Measurements from ENCODE around the gene MANSC4. TPM values are rescaled to one million over a fixed set of nuclear protein-coding genes. Genes with fewer than 3 reads are reported as not detected.

MANSC4 gene
- total RNA-seq, result not detected in 2 replicates

DNA sequence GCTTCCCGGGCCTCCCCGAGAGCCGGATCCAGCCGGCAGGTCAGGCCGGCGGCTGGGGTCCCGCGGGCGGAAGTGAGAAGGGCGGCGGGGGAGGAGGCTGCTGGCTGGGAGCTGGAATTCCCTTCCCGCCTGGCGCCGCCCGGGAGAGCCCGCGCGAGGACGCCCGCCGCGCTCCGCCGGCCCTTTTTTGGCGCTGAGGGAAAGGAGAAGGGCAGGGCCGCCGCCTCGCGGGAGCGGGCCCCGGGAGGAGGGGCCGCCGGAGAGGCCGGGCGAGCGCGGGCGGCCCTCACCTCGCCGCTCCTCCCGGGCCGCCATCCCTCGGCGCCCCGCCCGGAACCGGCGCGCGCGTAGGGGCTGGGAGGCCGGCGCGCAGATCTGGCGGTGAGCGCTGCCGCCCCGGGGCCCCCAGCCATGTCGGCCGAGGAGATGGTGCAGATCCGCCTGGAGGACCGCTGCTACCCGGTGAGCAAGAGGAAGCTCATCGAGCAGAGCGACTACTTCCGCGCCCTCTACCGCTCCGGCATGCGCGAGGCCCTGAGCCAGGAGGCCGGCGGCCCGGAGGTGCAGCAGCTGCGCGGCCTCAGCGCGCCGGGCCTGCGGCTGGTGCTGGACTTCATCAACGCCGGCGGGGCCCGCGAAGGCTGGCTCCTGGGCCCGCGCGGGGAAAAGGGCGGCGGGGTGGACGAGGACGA is at the start of gene MANSC4, which contains the start of gene KLHL42:
Gene MANSC4 (minus strand): TSS at position 317 of the 692 bp plus-strand sequence. CDS start 8,960 bp downstream, outside the sequence.
Gene KLHL42 (plus strand): TSS at position 314 of the 692 bp plus-strand sequence. CDS start 98 bp downstream, at position 412.

Other genes with a start within 250 kb of the MANSC4 start
- 0.83 and 1.3 TPM in 2 replicates for gene REP15, start 83.8 kb downstream of the MANSC4 start, total RNA-seq
- gene MRPS35, start 69.4 kb downstream of the MANSC4 start, total RNA-seq, result 46.1 and 68.7 TPM in 2 replicates
- 15.9 and 29.1 TPM in 2 replicates for gene KLHL42, start within 50 bp of the MANSC4 start, total RNA-seq
- gene PTHLH, start 192.5 kb upstream of the MANSC4 start, total RNA-seq, result 0.83 and 1.9 TPM in 2 replicates

All from smooth muscle cell of trachea (primary cell).